ENCODE data around the gene FAM131A.

FAM131A gene

DNA sequence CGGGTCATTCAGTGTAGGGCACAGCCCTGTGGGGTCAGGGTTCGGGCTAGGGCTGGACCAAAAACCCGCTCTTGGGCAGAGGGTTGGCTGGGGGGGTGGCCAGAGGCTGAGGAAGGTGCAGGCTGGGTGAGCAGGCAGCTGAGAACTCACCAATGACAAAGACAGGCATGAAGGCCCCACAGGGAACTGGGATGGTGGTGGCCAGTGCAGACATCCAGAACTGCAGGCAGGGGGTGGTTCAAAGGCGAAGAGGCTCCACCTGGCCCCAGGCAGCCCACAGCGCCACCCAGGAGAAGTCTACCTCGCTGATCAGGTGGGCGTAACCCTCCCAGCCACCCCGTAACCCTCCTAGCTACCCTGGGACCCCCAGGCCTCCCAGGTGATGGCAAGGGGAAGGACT is 17.4 kb downstream of the FAM131A start:
- no peak for DNase-seq (ENCODE audit: extremely low read depth in 1 of 2, low read depth in 1 of 2)

DNA sequence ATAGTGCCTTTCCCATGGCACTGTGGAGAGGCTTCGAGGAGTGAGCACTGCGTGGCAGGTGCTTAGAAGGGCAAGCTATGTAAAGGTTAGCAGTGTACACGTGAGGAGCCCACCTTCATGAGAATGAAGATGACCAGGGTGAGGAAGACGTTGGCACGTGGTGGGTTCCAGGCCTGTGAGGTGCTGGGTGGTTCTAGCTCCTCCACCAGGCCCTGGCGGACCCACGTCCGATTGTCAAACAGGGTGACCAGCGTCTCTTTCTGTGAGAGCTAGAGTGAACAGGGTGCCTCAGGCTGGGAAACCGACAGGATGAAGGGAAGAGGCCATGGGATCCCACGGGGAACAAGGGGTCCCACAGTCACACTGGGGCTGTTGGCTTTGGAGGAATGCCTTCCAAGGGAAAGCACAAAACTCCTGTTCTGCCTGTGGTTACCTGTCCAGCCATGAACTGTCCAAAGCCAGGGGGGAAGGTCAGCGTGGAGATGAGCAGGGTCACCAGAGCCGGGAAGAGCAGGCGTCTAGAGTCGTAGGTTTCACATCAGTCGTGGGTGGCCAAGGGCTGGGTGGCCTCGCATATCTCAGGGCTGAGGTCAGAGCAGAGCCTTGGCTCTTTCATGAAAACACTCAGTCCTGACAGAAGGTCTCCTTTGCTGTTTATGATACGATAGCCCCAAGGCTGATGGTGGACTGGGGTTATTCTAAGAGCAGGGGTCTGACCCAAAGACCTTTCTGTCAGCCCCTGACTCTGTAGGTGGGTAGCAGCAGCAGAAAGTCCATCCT is 18.1 kb downstream of the FAM131A start:
- DNase-seq (ENCODE audit: extremely low read depth in 1 of 2, low read depth in 1 of 2), result no peak

GRCh38 chr3:184357248-184358123 is 20.1 kb downstream of the FAM131A start:
- no peak for DNase-seq (ENCODE audit: extremely low read depth in 1 of 2, low read depth in 1 of 2)

DNA sequence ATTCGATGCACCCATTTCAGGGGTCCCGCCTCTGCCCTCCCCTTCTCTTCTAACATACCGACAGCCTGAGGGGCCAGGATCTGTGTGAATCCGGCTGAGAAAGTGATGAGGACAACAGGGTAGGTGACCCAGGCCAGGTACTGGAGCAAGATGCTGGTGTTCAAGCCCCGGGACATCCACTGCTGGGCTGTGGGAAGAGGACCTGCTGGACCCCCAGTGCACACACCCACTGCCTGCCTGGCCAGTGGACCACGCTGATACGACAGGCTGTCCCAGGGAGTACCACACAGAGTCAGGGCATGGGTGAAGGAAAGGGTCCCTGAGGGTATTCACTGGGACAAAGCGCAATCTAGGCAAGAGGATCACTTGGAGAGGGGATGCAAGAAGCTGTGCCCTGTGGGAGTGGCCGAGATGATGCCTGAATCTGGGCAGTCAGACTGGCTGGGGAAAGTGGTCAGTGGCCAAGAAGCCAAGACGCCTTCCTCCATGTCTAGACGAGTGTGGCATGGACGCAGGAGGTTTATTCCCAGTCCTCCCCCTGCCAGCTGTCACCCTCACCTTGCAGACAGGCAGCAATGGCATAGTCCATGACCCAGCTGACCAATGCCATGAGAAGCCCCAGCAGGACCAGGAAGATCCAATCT is 20.8 kb downstream of the FAM131A start:
- DNase-seq (ENCODE audit: extremely low read depth in 1 of 2, low read depth in 1 of 2), result no peak

- DNase-seq (ENCODE audit: extremely low read depth in 1 of 2, low read depth in 1 of 2), result no peak
These were observed 21.5 kb downstream of the FAM131A start for GRCh38 chr3:184358921-184359350.

- no peak for DNase-seq (ENCODE audit: extremely low read depth in 1 of 2, low read depth in 1 of 2)
These were observed 22.2 kb downstream of the FAM131A start for GRCh38 chr3:184359610-184360009.

- no peak for DNase-seq (ENCODE audit: extremely low read depth in 1 of 2, low read depth in 1 of 2)
These were observed 22.9 kb downstream of the FAM131A start for GRCh38 chr3:184360070-184360928.

DNA sequence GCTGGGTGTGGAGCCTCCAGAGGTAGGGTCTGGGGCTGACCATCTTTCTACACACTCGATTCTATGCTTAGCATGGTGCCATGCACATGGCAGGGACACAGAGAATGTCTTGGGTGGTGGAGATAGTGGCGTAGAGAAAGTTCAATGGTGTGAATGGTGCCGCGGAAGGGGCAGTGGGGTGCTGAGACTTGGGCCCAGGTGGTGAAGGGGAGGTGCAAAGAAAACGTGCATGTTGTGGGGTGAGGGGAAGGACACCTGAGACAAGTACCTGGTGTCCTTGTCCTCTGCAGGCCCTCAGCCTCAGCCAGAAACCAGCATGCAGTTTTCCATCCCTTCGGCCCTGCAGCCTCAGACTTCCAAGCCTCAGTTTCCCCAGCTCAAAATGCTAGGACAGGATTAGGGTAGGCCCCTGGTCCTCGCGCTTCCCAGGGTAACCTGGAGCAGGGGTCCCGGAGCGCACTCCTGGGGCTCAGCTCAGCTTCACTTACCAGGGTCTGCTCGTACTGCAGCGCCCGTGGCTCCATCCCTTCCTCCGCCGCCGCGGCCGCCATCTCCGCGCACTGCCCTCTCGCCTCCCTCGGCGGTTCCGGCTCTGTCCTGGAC is 23.6 kb downstream of the FAM131A start:
- DNase-seq (ENCODE audit: extremely low read depth in 1 of 2, low read depth in 1 of 2), result no peak

DNA sequence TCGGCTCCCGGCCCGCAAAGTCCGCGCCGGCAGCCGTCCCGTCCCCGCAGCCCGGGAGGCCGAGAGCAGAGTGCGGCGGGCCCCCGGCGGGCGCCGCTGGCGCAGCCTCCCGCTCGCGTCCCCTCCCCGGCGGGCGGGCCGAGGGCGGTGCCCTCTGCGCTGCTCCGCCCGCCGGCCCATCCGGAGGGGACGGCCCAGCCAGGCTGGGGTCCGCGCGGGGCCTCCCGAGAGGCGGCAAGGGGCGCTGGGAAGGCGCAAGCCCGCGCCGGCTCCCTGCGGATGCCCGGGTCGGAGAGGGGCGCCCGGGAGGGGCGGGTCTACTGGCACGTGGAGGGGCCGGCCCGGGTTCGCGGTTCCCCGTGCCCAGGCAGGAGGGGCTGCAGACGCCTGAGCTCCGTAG is 24.1 kb downstream of the FAM131A start, which contains the start of the genes CLCN2 and POLR2H:
Gene CLCN2, minus strand, starts transcription at position 74 of the 400 bp plus-strand sequence. CDS start 126 bp downstream, outside the sequence.
Gene POLR2H, plus strand, starts transcription at position 179 of the 400 bp plus-strand sequence. CDS start 1,783 bp downstream, outside the sequence.
- DNase-seq (ENCODE audit: extremely low read depth in 1 of 2, low read depth in 1 of 2), result peak in 1 of 2 donors; percentile 31

GRCh38 chr3:184361932-184362667 is 24.7 kb downstream of the FAM131A start:
- DNase-seq (ENCODE audit: extremely low read depth in 1 of 2, low read depth in 1 of 2), result peak in 1 of 2 donors; percentile 34

DNA sequence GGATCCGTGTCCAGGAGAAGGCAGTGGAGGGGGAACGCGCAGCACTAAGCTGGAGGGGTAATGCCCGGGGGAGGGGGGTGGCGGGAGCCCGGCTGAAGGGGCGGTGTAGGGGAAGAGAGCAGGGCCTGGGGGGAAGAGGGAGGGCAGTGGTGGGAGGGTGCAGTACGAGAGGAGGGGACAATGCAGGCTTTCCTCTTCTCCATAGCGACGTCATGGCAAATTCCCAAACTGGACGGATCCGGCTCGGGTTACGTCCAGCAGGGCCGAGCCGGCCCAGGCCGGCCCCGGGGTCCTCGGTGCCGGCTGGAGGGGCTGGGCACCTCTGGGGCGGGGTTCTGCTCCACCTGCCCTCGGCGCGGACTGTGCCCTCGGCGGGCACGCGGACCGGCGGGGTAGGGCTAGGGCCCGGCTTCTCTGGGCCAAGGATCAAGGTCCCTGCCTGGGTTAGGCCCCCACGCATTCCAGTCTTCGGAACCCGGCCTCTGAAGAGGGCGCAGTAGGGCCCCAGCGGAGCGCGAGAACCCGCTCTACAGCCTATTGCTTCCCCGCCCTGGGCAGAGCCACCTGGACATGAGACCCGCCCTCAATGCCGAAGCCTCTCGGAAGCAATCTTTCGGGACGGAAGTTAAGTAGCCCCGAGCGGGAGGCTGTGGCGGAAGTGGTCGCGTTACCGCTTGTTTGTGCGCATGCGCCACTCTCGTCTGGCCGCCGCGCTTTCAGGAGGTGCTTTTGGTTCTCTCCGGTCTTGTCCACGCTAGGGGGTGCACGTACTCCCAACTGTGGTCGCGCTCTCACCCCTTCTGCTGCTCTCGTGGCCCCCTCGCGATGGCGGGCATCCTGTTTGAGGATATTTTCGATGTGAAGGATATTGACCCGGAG is 25.5 kb downstream of the FAM131A start:
- DNase-seq (ENCODE audit: extremely low read depth in 1 of 2, low read depth in 1 of 2), result peak; percentile 96 to 97

DNA sequence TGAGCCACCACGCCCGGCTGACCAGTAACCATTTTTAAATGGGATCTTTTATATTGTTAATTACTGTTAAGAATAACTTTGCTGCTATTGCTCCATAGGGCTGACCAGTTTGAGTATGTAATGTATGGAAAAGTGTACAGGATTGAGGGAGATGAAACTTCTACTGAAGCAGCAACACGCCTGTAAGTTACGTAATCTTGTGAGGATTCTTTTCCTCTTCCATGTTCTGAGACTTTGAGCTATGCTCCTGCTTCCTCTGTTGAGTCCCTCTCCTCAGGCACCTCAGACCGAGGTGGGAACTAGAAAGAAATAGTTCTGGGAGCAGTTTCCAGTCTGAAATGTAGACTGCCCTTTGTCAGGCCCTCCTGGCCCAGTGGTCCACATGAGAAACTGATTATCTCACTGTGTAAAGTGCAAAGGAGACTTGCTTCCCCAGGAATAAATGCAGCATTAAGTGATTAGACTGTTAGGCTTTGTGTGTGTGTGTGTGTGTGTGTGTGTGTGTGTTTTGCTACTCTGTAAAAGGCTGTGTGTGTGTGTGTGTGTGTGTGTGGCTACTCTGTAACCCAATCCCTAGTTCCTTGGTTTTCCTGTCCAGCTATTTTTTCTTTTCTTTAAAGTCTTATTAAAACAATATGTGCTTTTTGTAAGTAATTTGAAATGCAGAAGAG is 29.4 kb downstream of the FAM131A start:
- DNase-seq (ENCODE audit: extremely low read depth in 1 of 2, low read depth in 1 of 2), result no peak

DNA sequence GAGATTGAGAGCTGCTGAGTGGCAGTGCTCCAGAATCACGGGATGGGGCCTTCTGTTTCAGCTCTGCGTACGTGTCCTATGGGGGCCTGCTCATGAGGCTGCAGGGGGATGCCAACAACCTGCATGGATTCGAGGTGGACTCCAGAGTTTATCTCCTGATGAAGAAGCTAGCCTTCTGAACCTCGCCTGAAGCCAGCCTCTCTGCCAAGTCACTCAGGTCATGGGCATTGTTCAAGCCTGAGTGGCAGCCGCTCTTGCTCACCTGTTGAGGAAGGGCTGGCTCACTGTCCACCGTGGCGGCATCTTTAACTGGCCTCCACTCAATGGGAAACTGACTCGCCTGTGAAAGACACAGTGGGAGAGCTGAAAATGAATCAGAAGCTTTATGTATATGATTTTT is 30.7 kb downstream of the FAM131A start:
- DNase-seq (ENCODE audit: extremely low read depth in 1 of 2, low read depth in 1 of 2), result no peak

DNA sequence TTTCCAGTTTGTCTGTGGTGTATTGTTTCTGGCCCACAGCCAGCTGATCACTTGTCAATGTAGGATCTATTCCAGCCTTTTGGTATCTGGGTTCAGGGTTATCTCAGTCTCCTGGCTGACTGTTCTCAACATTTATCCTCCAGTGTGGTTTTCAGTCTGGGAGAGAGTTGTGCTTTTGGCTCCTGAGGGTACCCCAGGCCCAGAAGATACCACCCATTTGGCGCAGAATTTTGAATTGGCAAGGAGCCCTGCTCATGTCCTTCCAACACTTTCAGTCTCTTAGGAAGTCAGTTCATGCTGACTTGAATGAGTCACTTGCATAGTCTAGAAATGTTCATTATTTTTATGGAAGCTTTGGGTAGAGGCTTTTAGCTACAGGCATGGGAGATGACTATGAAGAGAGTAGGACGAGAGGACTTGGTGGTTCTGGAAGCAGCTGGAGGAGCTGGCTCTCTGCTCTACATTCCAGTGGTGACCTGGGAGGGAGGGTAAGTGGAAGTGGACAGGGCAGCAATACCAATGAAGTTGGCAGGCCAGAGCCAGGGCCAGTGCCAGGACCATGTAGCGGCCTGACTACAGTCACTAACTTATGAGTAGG is 31.3 kb downstream of the FAM131A start:
- DNase-seq (ENCODE audit: extremely low read depth in 1 of 2, low read depth in 1 of 2), result no peak

DNA sequence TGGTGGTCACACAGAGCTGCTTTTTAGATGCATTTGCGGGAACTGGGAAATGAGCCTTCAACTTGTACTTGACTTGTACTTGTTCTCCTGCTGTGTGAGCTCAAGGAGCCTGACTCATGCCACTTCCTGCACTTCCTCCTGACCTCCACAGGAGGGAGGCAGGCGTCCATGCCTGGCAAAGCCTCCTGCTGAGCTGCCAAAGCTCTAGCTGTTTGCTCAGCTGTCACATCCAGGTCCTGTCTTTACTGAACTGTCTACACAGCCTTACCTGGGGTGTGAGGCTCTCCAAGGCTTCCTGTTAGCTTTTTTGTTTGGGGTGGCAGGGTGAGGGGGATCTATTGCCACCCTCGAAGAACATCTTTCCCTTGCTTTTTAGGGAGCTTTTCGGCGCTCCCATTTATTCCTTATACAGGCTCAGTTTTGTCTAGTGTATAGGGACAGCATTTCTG is 34.2 kb downstream of the FAM131A start:
- DNase-seq (ENCODE audit: extremely low read depth in 1 of 2, low read depth in 1 of 2), result peak; percentile 36 to 39

DNA sequence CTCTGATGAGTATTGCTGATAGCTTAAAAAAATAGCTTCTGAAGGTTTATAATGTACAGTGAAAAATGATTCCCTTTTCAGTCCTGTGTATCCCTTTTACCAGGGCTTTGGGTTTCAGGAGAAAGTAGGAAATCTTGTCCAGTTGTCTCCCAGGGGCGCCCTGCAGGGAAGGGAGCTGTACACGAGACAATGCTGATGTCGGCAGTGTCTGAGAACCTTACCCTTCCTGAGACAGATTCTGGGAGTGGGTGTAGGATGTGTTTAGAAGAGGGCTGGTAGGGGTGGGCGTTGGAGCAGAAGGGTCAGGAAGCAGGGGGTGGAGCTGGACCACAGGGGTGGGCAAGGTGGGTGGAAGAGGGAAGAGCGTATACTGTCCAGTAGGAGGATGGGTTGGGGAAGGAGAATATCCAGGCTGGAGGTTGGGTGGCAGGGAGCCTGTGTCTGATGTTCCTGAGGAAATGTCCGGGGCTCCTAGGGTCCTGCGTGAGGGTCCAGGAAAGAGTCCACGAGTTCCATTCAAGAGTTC is 35.0 kb downstream of the FAM131A start:
- DNase-seq (ENCODE audit: extremely low read depth in 1 of 2, low read depth in 1 of 2), result no peak

GRCh38 chr3:184372911-184373310 is 35.5 kb downstream of the FAM131A start:
- DNase-seq (ENCODE audit: extremely low read depth in 1 of 2, low read depth in 1 of 2), result no peak

All from stimulated activated CD8-positive, alpha-beta memory T cell treated with anti-CD3 and anti-CD28 coated beads, Interleukin-7, amount 100 ng/mL, for 48 hours (primary cell).